ENCODE measurements around the gene RPS6KA3.

RPS6KA3 gene

DNA sequence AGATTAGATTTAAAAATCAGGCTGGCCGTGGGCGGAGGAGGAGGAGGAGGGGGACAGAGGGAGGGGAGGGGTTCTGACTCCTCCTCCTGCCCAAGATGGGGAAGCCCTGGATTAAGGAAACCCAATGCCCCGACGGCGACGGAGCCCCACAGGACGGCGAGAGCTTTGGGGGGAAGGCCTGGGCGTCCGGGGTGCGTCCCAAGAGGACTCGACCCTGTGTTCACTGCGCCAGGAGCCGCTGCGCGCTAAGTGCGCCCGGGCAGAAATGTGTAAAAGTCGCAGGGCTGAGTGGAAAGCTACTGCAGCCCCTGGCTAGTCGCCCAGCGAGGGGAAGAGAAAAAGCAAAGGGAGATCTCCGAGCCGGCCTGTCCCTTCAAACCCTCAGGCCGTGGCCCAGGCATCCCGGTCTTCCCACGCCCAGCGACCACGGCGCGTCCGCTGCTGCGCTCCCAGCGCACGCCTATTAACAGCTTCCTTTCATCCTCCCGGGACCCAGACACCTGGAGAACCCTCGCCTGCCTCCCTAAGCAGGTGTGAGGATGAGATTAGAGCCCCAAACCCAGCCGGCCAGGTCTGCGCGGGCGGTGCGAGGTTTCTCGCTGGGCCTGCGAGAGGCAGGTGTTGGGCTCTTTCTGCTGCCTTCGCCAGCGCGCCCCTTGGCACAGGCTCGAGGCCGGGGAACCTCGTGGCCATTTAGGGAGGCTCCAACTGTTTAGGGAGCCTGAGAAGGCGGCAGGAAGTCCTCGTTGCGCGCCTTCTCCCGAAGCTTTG is 1.4 kb upstream of the RPS6KA3 start:
- no peak for DNase-seq (ENCODE audit: low read depth)
- TF ChIP-seq, protein P1, sequence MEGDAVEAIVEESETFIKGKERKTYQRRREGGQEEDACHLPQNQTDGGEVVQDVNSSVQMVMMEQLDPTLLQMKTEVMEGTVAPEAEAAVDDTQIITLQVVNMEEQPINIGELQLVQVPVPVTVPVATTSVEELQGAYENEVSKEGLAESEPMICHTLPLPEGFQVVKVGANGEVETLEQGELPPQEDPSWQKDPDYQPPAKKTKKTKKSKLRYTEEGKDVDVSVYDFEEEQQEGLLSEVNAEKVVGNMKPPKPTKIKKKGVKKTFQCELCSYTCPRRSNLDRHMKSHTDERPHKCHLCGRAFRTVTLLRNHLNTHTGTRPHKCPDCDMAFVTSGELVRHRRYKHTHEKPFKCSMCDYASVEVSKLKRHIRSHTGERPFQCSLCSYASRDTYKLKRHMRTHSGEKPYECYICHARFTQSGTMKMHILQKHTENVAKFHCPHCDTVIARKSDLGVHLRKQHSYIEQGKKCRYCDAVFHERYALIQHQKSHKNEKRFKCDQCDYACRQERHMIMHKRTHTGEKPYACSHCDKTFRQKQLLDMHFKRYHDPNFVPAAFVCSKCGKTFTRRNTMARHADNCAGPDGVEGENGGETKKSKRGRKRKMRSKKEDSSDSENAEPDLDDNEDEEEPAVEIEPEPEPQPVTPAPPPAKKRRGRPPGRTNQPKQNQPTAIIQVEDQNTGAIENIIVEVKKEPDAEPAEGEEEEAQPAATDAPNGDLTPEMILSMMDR (conservative IDR thresholded peaks at IDR 0.05; ENCODE audit: control insufficient read depth, insufficient read depth, low read depth, low read length), result no peak
- peak overlapping the region; percentile 48 for H3K4me3 ChIP-seq (ENCODE audit: control insufficient read depth, low read depth, low read length)

DNA sequence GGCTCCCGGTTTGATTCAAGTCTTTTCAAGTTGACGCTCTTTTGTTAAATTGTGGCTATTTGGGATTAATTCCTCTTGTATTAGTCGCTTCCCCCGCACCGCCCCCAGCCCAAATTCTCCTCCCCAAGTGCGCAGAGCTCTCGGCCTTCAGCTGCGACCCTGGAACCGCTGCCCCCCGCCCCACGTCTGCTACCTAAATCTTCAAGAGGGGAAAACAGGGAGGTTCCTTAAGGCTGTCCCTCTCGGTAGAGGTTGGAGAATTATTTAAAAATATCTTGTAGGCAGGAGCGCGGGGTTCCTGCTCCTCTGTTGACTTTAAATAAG is 860 bp upstream of the RPS6KA3 start:
- no peak for DNase-seq (ENCODE audit: low read depth)
- peak overlapping the region; percentile 48 for H3K4me3 ChIP-seq (ENCODE audit: control insufficient read depth, low read depth, low read length)
- TF ChIP-seq, protein P1 (conservative IDR thresholded peaks at IDR 0.05; ENCODE audit: control insufficient read depth, insufficient read depth, low read depth, low read length), result no peak

DNA sequence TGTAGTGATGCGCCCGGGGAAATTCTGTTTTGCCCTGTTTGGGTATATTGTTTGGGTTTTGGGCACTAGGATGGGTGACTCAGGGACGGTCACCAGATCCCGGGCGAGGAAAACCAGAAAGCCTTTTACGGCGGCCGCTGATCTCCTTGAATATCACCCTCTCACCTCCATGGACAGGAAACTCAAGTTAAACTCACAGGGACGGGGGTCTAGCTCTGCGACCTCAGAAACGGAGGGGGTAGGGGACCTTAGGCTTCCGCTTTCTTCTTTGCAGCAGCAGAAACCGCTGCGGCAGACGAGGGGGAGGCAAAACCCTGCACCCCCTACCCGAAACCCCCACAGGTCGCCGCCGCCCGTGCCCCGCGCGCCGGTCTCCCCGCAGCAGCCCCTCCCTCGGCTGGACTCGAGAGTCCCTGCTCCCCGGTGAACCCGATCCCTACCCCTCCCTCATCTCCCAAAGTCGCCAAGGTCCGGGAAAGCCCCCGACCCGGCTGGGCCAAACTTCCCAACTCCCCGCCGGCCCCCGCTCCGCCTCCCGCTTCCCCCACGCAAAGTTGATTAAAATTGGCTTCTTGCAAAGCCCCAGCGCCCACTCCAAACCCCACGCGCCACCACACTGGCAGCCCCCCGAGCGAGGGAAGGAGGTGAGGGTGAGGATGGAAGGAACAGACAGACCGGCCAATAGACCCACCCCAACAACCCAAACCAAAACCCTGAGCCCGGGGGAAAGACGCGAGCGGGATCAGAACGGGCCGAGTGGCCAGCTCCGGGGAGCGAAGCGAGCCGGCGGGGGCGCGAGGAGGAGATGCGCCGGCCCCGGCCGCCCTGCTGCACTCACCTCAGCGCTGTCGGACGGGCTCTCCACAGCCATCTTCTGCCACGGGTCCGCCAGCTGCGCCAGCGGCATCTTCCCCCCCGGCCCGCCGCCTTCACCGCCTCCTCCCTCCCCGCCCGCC is 705 bp downstream of the RPS6KA3 start:
- no peak for DNase-seq (ENCODE audit: low read depth)
- peak overlapping the region; percentile 69 for H3K4me3 ChIP-seq (ENCODE audit: control insufficient read depth, low read depth, low read length)
- TF ChIP-seq, protein P1 (conservative IDR thresholded peaks at IDR 0.05; ENCODE audit: control insufficient read depth, insufficient read depth, low read depth, low read length), result no peak

DNA sequence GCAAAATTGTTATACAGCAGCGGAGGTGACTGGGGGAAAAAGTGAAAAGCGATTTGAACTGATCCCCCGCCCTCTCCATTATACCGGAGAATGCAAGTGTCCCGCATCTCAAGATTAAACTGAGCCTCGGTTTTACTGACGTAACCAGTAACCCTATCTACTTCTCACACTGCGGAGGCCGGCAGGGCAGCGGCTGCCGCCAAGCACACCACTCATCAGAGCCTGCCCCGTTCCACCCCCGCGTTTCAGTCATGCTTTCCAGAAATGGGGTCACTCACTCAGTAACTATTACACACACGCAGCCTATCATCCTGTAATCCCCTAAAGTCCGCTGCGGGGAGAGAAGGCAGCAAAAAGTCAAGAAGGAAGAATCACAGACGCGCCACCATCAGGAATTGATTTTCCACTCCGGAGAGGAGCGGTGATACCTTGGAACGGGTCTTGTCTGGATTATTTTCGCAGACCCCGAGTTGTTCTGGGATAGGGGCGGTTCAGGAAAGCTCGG is 1.4 kb downstream of the RPS6KA3 start:
- TF ChIP-seq, protein P1 (conservative IDR thresholded peaks at IDR 0.05; ENCODE audit: control insufficient read depth, insufficient read depth, low read depth, low read length), result no peak
- DNase-seq (ENCODE audit: low read depth), result peak; percentile 89
- H3K4me3 ChIP-seq (ENCODE audit: control insufficient read depth, low read depth, low read length), result peak overlapping the region; percentile 69

DNA sequence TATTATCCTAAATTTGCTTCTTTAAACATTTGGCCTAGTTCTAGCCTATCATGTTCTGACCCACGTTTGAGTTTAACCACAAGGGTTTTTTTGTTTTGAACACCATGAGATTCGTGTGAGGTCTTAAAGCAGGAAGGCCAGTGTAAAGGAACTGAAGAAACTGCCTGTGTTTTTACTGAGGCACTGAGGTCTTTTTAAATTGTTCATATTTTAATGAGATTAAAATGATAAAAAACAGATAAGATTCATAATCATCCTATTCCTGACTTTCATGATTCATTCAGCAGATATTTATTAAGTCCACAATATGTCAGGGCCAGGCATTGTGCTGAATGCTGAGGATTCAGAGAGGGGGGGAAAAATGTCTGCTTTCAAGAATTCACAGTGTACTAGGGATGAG is 3.2 kb downstream of the RPS6KA3 start:
- DNase-seq (ENCODE audit: low read depth), result peak; percentile 32
- TF ChIP-seq, protein P1 (conservative IDR thresholded peaks at IDR 0.05; ENCODE audit: control insufficient read depth, insufficient read depth, low read depth, low read length), result no peak
- no peak overlapping the region for H3K4me3 ChIP-seq (ENCODE audit: control insufficient read depth, low read depth, low read length)

DNA sequence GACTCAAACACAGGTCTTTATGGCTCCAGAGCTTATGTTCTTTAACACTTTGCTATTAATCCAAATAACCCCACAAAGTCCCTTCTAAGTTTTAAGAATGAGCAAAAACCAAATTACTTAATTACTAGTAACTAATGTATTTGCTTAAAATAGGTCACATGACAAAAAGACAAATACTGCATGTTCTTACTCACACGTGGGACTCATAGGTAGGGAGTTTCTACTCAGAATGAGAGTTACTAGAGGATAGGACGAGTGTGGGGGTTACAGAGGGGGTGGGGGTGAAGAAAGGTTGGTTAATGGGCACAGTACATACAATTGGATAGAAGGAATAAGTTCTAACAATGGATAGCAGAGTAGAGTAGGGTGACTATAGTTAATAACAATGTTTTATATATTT is 5.8 kb downstream of the RPS6KA3 start:
- H3K4me3 ChIP-seq (ENCODE audit: control insufficient read depth, low read depth, low read length), result no peak overlapping the region
- TF ChIP-seq, protein P1 (conservative IDR thresholded peaks at IDR 0.05; ENCODE audit: control insufficient read depth, insufficient read depth, low read depth, low read length), result no peak

More for the DNA sequence above, 5.8 kb downstream of the RPS6KA3 start:
- no peak for DNase-seq (ENCODE audit: low read depth)

All from fibroblast of mammary gland (primary cell).